ENCODE data around the gene NSFL1C. TPM values are rescaled to one million over a fixed set of nuclear protein-coding genes. Genes with fewer than 3 reads are reported as not detected.

The NSFL1C gene
- total RNA-seq, 1 experiment from 2014 or later = 123 TPM

GRCh38 chr20:1434571-1435336 is 31.9 kb downstream of the NSFL1C start:
- in situ Hi-C loops (cut with HindIII; ENCODE audit: low sequenced_read_pairs) = no loop called here
- no peak for DNase-seq (ENCODE audit: low spot score)

- in situ Hi-C loops (cut with HindIII; ENCODE audit: low sequenced_read_pairs) = no loop called here
- no peak for DNase-seq (ENCODE audit: low spot score)
Measured at GRCh38 chr20:1431158-1431557, 35.5 kb downstream of the NSFL1C start.

GRCh38 chr20:1430004-1430451 is 36.6 kb downstream of the NSFL1C start:
- no peak for DNase-seq (ENCODE audit: low spot score)
- in situ Hi-C loops (cut with HindIII; ENCODE audit: low sequenced_read_pairs) = no loop called here

GRCh38 chr20:1429143-1429728 is 37.4 kb downstream of the NSFL1C start:
- in situ Hi-C loops (cut with HindIII; ENCODE audit: low sequenced_read_pairs) = no loop called here
- DNase-seq (ENCODE audit: low spot score) = no peak

GRCh38 chr20:1427457-1428054 is 39.1 kb downstream of the NSFL1C start:
- in situ Hi-C loops (cut with HindIII; ENCODE audit: low sequenced_read_pairs) = no loop called here
- DNase-seq (ENCODE audit: low spot score) = no peak

- DNase-seq (ENCODE audit: low spot score) = no peak
- in situ Hi-C loops (cut with HindIII; ENCODE audit: low sequenced_read_pairs) = no loop called here
Measured at GRCh38 chr20:1426231-1426849, 40.3 kb downstream of the NSFL1C start.

GRCh38 chr20:1424336-1424735 is 42.3 kb downstream of the NSFL1C start:
- no peak for DNase-seq (ENCODE audit: low spot score)
- in situ Hi-C loops (cut with HindIII; ENCODE audit: low sequenced_read_pairs) = no loop called here

GRCh38 chr20:1423625-1424106 is 43.0 kb downstream of the NSFL1C start:
- DNase-seq (ENCODE audit: low spot score) = peak; percentile 13
- in situ Hi-C loops (cut with HindIII; ENCODE audit: low sequenced_read_pairs) = no loop called here

GRCh38 chr20:1423206-1423605 is 43.4 kb downstream of the NSFL1C start:
- no peak for DNase-seq (ENCODE audit: low spot score)

GRCh38 chr20:1422753-1423152 is 43.9 kb downstream of the NSFL1C start:
- DNase-seq (ENCODE audit: low spot score) = no peak
- in situ Hi-C loops (cut with HindIII; ENCODE audit: low sequenced_read_pairs) = no loop called here

More at GRCh38 chr20:1423206-1423605, 43.4 kb downstream of the NSFL1C start:
- in situ Hi-C loops (cut with HindIII; ENCODE audit: low sequenced_read_pairs) = no loop called here

- in situ Hi-C loops (cut with HindIII; ENCODE audit: low sequenced_read_pairs) = no loop called here
- DNase-seq (ENCODE audit: low spot score) = no peak
Measured at GRCh38 chr20:1420066-1420465, 46.6 kb downstream of the NSFL1C start.

GRCh38 chr20:1418350-1418749 is 48.3 kb downstream of the NSFL1C start:
- in situ Hi-C loops (cut with HindIII; ENCODE audit: low sequenced_read_pairs) = no loop called here
- no peak for DNase-seq (ENCODE audit: low spot score)

- DNase-seq (ENCODE audit: low spot score) = no peak
- in situ Hi-C loops (cut with HindIII; ENCODE audit: low sequenced_read_pairs) = no loop called here
Measured at GRCh38 chr20:1417790-1418189, 48.9 kb downstream of the NSFL1C start.

GRCh38 chr20:1417273-1417672 is 49.4 kb downstream of the NSFL1C start:
- in situ Hi-C loops (cut with HindIII; ENCODE audit: low sequenced_read_pairs) = no loop called here
- no peak for DNase-seq (ENCODE audit: low spot score)

GRCh38 chr20:1415667-1416468 is 50.8 kb downstream of the NSFL1C start:
- peak; percentile 12 for DNase-seq (ENCODE audit: low spot score)
- in situ Hi-C loops (cut with HindIII; ENCODE audit: low sequenced_read_pairs) = no loop called here

- DNase-seq (ENCODE audit: low spot score) = no peak
- in situ Hi-C loops (cut with HindIII; ENCODE audit: low sequenced_read_pairs) = no loop called here
Measured at GRCh38 chr20:1414982-1415381, 51.7 kb downstream of the NSFL1C start.

- in situ Hi-C loops (cut with HindIII; ENCODE audit: low sequenced_read_pairs) = no loop called here
- DNase-seq (ENCODE audit: low spot score) = no peak
Measured at GRCh38 chr20:1405801-1406200, 60.8 kb downstream of the NSFL1C start.

- DNase-seq (ENCODE audit: low spot score) = no peak
- in situ Hi-C loops (cut with HindIII; ENCODE audit: low sequenced_read_pairs) = no loop called here
Measured at GRCh38 chr20:1403624-1404023, 63.0 kb downstream of the NSFL1C start.

GRCh38 chr20:1402149-1402548 is 64.5 kb downstream of the NSFL1C start:
- no peak for DNase-seq (ENCODE audit: low spot score)
- in situ Hi-C loops (cut with HindIII; ENCODE audit: low sequenced_read_pairs) = no loop called here
